ENCODE measurements around the gene ZBED5. TPM values are rescaled to one million over a fixed set of nuclear protein-coding genes. Genes with fewer than 3 reads are reported as not detected.

ZBED5 gene
- total and polyA plus RNA-seq, 4 donors = 5.4 to 10.7 (median 10.1) TPM

Other genes with a start within 250 kb of the ZBED5 start
- 1 to 10 TPM; 2.3 to 4.4 TPM for gene IRAG1, start 164.3 kb downstream of the ZBED5 start, total RNA-seq
- 1 to 10 TPM in 1 of 2 donors, under 1 TPM in 1; 0.29 to 1.6 TPM for gene IRAG1, start 164.3 kb downstream of the ZBED5 start, polyA plus RNA-seq
- 10 to 100 TPM; 26.3 to 33.4 TPM for gene CTR9, start 106.8 kb downstream of the ZBED5 start, total RNA-seq
- 10 to 100 TPM; 12.5 to 13.1 TPM for gene CTR9, start 106.8 kb downstream of the ZBED5 start, polyA plus RNA-seq
- gene EIF4G2, start 49.1 kb downstream of the ZBED5 start, total RNA-seq = 100 to 1,000 TPM; 259 to 268 TPM
- gene EIF4G2, start 49.1 kb downstream of the ZBED5 start, polyA plus RNA-seq = 100 to 1,000 TPM; 126 to 158 TPM